Trophoblast cell (in vitro differentiated cells and primary cell): ENCODE results near the gene AFF2.

Source experiments
- DNase-seq, 2 donors: peaks; one replicate each; pipeline ENCODE4 v3.0.0-alpha.2; 2016
- H2AFZ ChIP-seq: 2 replicates; pipeline ENCODE4 v1.6.1; 2013; ENCODE audit warnings: low read length, moderate library complexity, mild to moderate bottlenecking; ENCODE audit not compliant: insufficient read depth, poor library complexity
- H2AK5ac ChIP-seq: 2 replicates; pipeline ENCODE4 v1.6.1; 2013; ENCODE audit warnings: mild to moderate bottlenecking, low read length
- H2BK120ac ChIP-seq: 2 replicates; pipeline ENCODE4 v1.6.1; 2013; ENCODE audit warnings: low read length, mild to moderate bottlenecking, moderate library complexity; ENCODE audit not compliant: insufficient read depth, poor library complexity
- H2BK12ac ChIP-seq: 2 replicates; pipeline ENCODE4 v1.6.1; 2013; ENCODE audit warnings: mild to moderate bottlenecking, low read length, moderate library complexity
- H2BK5ac ChIP-seq: 2 replicates; pipeline ENCODE4 v1.6.1; 2013; ENCODE audit warnings: low read length, low read depth, moderate library complexity, mild to moderate bottlenecking; ENCODE audit not compliant: poor library complexity
- H3K14ac ChIP-seq: 2 replicates; pipeline ENCODE4 v1.6.1; 2013; ENCODE audit warnings: mild to moderate bottlenecking, low read length
- H3K18ac ChIP-seq: 2 replicates; pipeline ENCODE4 v1.6.1; 2013; ENCODE audit warnings: mild to moderate bottlenecking, low read length
- H3K23ac ChIP-seq: 2 replicates; pipeline ENCODE4 v1.6.1; 2013; ENCODE audit warnings: low read length
- H3K27ac ChIP-seq: 2 replicates; pipeline ENCODE4 v1.5.1; 2013; ENCODE audit warnings: low read depth, mild to moderate bottlenecking, inconsistent platforms, low read length, moderate library complexity
- H3K27me3 ChIP-seq: 2 replicates; pipeline ENCODE4 v1.6.1; 2013; ENCODE audit warnings: inconsistent platforms, mild to moderate bottlenecking, low read length, moderate library complexity; ENCODE audit not compliant: insufficient read depth
- H3K36me3 ChIP-seq, 2 experiments: 1 replicate in 1 of 2; 2 replicates in 1 of 2; pipeline ENCODE4 v1.6.1; 2013; ENCODE audit warnings: low read length in 2 of 2, mild to moderate bottlenecking in 2 of 2, moderate library complexity in 1 of 2; ENCODE audit not compliant: insufficient read depth in 2 of 2, control insufficient read depth in 1 of 2
- H3K4ac ChIP-seq: 2 replicates; pipeline ENCODE4 v1.6.1; 2013; ENCODE audit warnings: low read depth, mild to moderate bottlenecking, low read length, moderate library complexity
- H3K4me1 ChIP-seq, 2 experiments: 1 replicate in 1 of 2; 2 replicates in 1 of 2; pipeline ENCODE4 v1.6.1; 2013; ENCODE audit warnings: low read length in 2 of 2, mild to moderate bottlenecking in 2 of 2, moderate library complexity in 1 of 2; ENCODE audit not compliant: insufficient read depth in 2 of 2, control insufficient read depth in 1 of 2
- H3K4me2 ChIP-seq: 2 replicates; pipeline ENCODE4 v1.6.1; 2013; ENCODE audit warnings: inconsistent platforms, mild to moderate bottlenecking, low read length, moderate library complexity
- H3K4me3 ChIP-seq: 2 replicates; pipeline ENCODE4 v1.5.1; 2013; ENCODE audit warnings: mild to moderate bottlenecking, low read depth, low read length, inconsistent platforms
- H3K79me1 ChIP-seq: one replicate; pipeline ENCODE4 v1.6.1; 2013; ENCODE audit warnings: low read length
- H3K79me2 ChIP-seq: 2 replicates; pipeline ENCODE4 v1.6.1; 2013; ENCODE audit warnings: low read length, mild to moderate bottlenecking; ENCODE audit not compliant: control insufficient read depth, insufficient read depth, poor library complexity
- H3K9ac ChIP-seq: 2 replicates; pipeline ENCODE4 v1.6.1; 2013; ENCODE audit warnings: mild to moderate bottlenecking, low read length
- H3K9me3 ChIP-seq: 2 replicates; pipeline ENCODE4 v1.6.1; 2013; ENCODE audit warnings: low read depth, mild to moderate bottlenecking, control low read depth, inconsistent platforms, low read length; ENCODE audit not compliant: insufficient read depth
- H4K12ac ChIP-seq: 2 replicates; pipeline ENCODE4 v1.6.1; 2013; ENCODE audit warnings: low read depth, mild to moderate bottlenecking, low read length, moderate library complexity
- H4K8ac ChIP-seq: 2 replicates; pipeline ENCODE4 v1.6.1; 2013; ENCODE audit warnings: low read depth, mild to moderate bottlenecking, low read length, moderate library complexity
- H4K91ac ChIP-seq: one replicate; pipeline ENCODE4 v1.6.1; 2013; ENCODE audit warnings: low read depth, mild to moderate bottlenecking, low read length, moderate library complexity
- WGBS: extraction: QIAGEN DNeasy Blood & Tissue Kit; methylation state at CpG from one replicate; pipeline ENCODE4 v1.1.7; 2013; ENCODE audit warnings: missing lambda C conversion rate; ENCODE audit not compliant: insufficient read length, insufficient coverage; ENCODE audit errors: extremely low coverage; 5-methylcytosine and 5-hydroxymethylcytosine counted together

Gene AFF2

GRCh38 chrX:148615491-148615890 lies 115.1 kb downstream of the AFF2 start:
- H3K23ac ChIP-seq: no peak overlapping the region
- no CpG with 5 or more reads among the region's 2 CpGs for WGBS
- no peak overlapping the region for H2AK5ac ChIP-seq

GRCh38 chrX:148618470-148619445 lies 118.3 kb downstream of the AFF2 start:
- no peak overlapping the region for H2BK12ac ChIP-seq
- H3K23ac ChIP-seq: no peak overlapping the region
- no peaks in the 10 kb centered on the region for H3K27me3 ChIP-seq
- H3K9me3 ChIP-seq: no peaks in the 10 kb centered on the region
- no peaks in the 10 kb centered on the region for H3K79me2 ChIP-seq
- no peak overlapping the region for H3K4ac ChIP-seq
- no peak overlapping the region for H3K4me3 ChIP-seq
- no peaks in the 10 kb centered on the region for H3K36me3 ChIP-seq
- H2BK120ac ChIP-seq: no peak overlapping the region
- H3K79me1 ChIP-seq: no peaks in the 10 kb centered on the region
- no peak overlapping the region for H4K12ac ChIP-seq
- no peaks in the 10 kb centered on the region for H3K4me1 ChIP-seq
- H3K9ac ChIP-seq: no peak overlapping the region
- no peak overlapping the region for H4K91ac ChIP-seq
- H3K27ac ChIP-seq: no peak overlapping the region
- no peak overlapping the region for H3K18ac ChIP-seq
- H2BK5ac ChIP-seq: no peak overlapping the region
- no peak overlapping the region for H2AFZ ChIP-seq
- H3K14ac ChIP-seq: no peak overlapping the region
- no CpG with 5 or more reads among the region's 3 CpGs for WGBS
- no peak for DNase-seq
- H2AK5ac ChIP-seq: no peak overlapping the region
- H3K4me2 ChIP-seq: no peak overlapping the region
- H4K8ac ChIP-seq: no peak overlapping the region

More at GRCh38 chrX:148615491-148615890, 115.1 kb downstream of the AFF2 start:
- H3K9ac ChIP-seq: no peak overlapping the region
- H3K27ac ChIP-seq: no peak overlapping the region
- H3K4me1 ChIP-seq: no peaks in the 10 kb centered on the region
- H2AFZ ChIP-seq: no peak overlapping the region
- H3K79me2 ChIP-seq: no peaks in the 10 kb centered on the region
- H2BK5ac ChIP-seq: no peak overlapping the region
- no peak overlapping the region for H4K12ac ChIP-seq
- H4K8ac ChIP-seq: no peak overlapping the region
- H3K4me2 ChIP-seq: no peak overlapping the region
- H3K36me3 ChIP-seq: no peaks in the 10 kb centered on the region
- H3K79me1 ChIP-seq: no peaks in the 10 kb centered on the region
- H3K4ac ChIP-seq: no peak overlapping the region
- H4K91ac ChIP-seq: no peak overlapping the region
- no peaks in the 10 kb centered on the region for H3K9me3 ChIP-seq
- no peak overlapping the region for H2BK12ac ChIP-seq
- H3K14ac ChIP-seq: no peak overlapping the region
- no peak for DNase-seq
- H3K18ac ChIP-seq: no peak overlapping the region
- H2BK120ac ChIP-seq: no peak overlapping the region
- no peaks in the 10 kb centered on the region for H3K27me3 ChIP-seq
- H3K4me3 ChIP-seq: no peak overlapping the region

GRCh38 chrX:148620023-148620422 lies 119.6 kb downstream of the AFF2 start:
- Histone ChIP-seq H4K12ac (no peak overlapping the region), H3K27me3 (no peaks in the 10 kb centered on the region), H2AFZ (no peak overlapping the region), H3K79me1 (no peaks in the 10 kb centered on the region), H2AK5ac (no peak overlapping the region), H3K27ac (no peak overlapping the region), H2BK120ac (no peak overlapping the region), H3K4me1 (no peaks in the 10 kb centered on the region), H4K8ac (no peak overlapping the region), H3K4me3 (no peak overlapping the region), H3K18ac (no peak overlapping the region), H2BK12ac (no peak overlapping the region), H3K14ac (no peak overlapping the region), H4K91ac (no peak overlapping the region), H3K4me2 (no peak overlapping the region), H3K23ac (no peak overlapping the region), H2BK5ac (no peak overlapping the region), H3K4ac (no peak overlapping the region), H3K79me2 (no peaks in the 10 kb centered on the region), H3K36me3 (no peaks in the 10 kb centered on the region), H3K9ac (no peak overlapping the region), H3K9me3 (no peaks in the 10 kb centered on the region)
- no peak for DNase-seq
- no CpG with 5 or more reads among the region's 4 CpGs for WGBS

- no peak overlapping the region for H3K4ac ChIP-seq
- no peaks in the 10 kb centered on the region for H3K4me1 ChIP-seq
- no peaks in the 10 kb centered on the region for H3K9me3 ChIP-seq
- no peaks in the 10 kb centered on the region for H3K36me3 ChIP-seq
- no peak overlapping the region for H2BK12ac ChIP-seq
- H3K27me3 ChIP-seq: no peaks in the 10 kb centered on the region
- H3K18ac ChIP-seq: no peak overlapping the region
- H2AFZ ChIP-seq: no peak overlapping the region
- H2BK5ac ChIP-seq: no peak overlapping the region
- no peak overlapping the region for H3K23ac ChIP-seq
- H2AK5ac ChIP-seq: no peak overlapping the region
- H3K4me3 ChIP-seq: no peak overlapping the region
- H4K91ac ChIP-seq: no peak overlapping the region
- no peak for DNase-seq
- H3K27ac ChIP-seq: no peak overlapping the region
- H4K8ac ChIP-seq: no peak overlapping the region
- no peak overlapping the region for H4K12ac ChIP-seq
- no peaks in the 10 kb centered on the region for H3K79me2 ChIP-seq
- H3K9ac ChIP-seq: no peak overlapping the region
- H2BK120ac ChIP-seq: no peak overlapping the region
- H3K14ac ChIP-seq: no peak overlapping the region
- WGBS: no CpG with 5 or more reads among the region's 2 CpGs
- H3K79me1 ChIP-seq: no peaks in the 10 kb centered on the region
- no peak overlapping the region for H3K4me2 ChIP-seq
Observed at GRCh38 chrX:148624951-148625474, 124.6 kb downstream of the AFF2 start.
